HepG2 (cell line): ENCODE results near the gene TBC1D16. TPM values are rescaled to one million over a fixed set of nuclear protein-coding genes. Genes with fewer than 3 reads are reported as not detected.
A peak's percentile ranks its signal among the peaks of the same experiment; 100 is the strongest.

ENCODE experiments used
- ELF1 ChIP-seq: sonication (generic); formaldehyde crosslinking; IDR thresholded peaks from 2 replicates; pipeline ENCODE4 v1.4.0; 2020; ENCODE audit warnings: missing genetic modification reagents
- KIAA2018 ChIP-seq: sonication (generic); formaldehyde crosslinking; IDR thresholded peaks from 2 replicates; pipeline ENCODE4 v1.5.0; 2020; ENCODE audit warnings: mild to moderate bottlenecking, missing genetic modification reagents, borderline replicate concordance
- MAF1 ChIP-seq: sonication (generic); formaldehyde crosslinking; IDR thresholded peaks from 2 replicates; pipeline ENCODE4 v1.5.0; 2020; ENCODE audit warnings: missing genetic modification reagents, borderline replicate concordance
- MAFF ChIP-seq: IDR thresholded peaks from 2 replicates; pipeline ENCODE4 v1.6.1; 2011; ENCODE audit warnings: low read depth, low read length, improper control_type of control experiment
- MLXIP ChIP-seq: sonication (generic); formaldehyde crosslinking; IDR thresholded peaks from 2 replicates; pipeline ENCODE4 v1.9.0; 2021; ENCODE audit warnings: missing genetic modification reagents, borderline replicate concordance
- NFE2 ChIP-seq: sonication (generic); formaldehyde crosslinking; IDR thresholded peaks from 2 replicates; pipeline ENCODE4 v1.4.0; 2020; ENCODE audit warnings: missing genetic modification reagents
- NFE2L1 ChIP-seq: sonication (generic); formaldehyde crosslinking; IDR thresholded peaks from 2 replicates; pipeline ENCODE4 v1.4.0; 2020; ENCODE audit warnings: missing genetic modification reagents, mild to moderate bottlenecking, borderline replicate concordance
- RXRA ChIP-seq: sonication (generic); formaldehyde crosslinking; IDR thresholded peaks from 2 replicates; pipeline ENCODE4 v1.5.1; 2020; ENCODE audit warnings: missing genetic modification reagents
- STAT6 ChIP-seq: sonication (generic); formaldehyde crosslinking; IDR thresholded peaks from 2 replicates; pipeline ENCODE4 v1.4.0; 2020; ENCODE audit warnings: missing genetic modification reagents, mild to moderate bottlenecking, borderline replicate concordance
- ZBTB25 ChIP-seq: IDR thresholded peaks from 2 replicates; pipeline ENCODE4 v1.6.1; 2018; ENCODE audit warnings: missing genetic modification reagents
- ZBTB7B ChIP-seq: sonication (generic); formaldehyde crosslinking; IDR thresholded peaks from 2 replicates; pipeline ENCODE4 v1.4.0; 2020; ENCODE audit warnings: missing genetic modification reagents
- ZFP36L1 ChIP-seq: sonication (generic); formaldehyde crosslinking; IDR thresholded peaks from 2 replicates; pipeline ENCODE4 v1.8.0; 2022; ENCODE audit warnings: mild to moderate bottlenecking, missing genetic modification reagents, moderate library complexity
- ZKSCAN5 ChIP-seq: sonication (generic); formaldehyde crosslinking; IDR thresholded peaks from 2 replicates; pipeline ENCODE4 v1.5.1; 2020; ENCODE audit warnings: mild to moderate bottlenecking, missing genetic modification reagents
- ZNF382 ChIP-seq: sonication (generic); formaldehyde crosslinking; IDR thresholded peaks from 2 replicates; pipeline ENCODE4 v1.5.0; 2020; ENCODE audit warnings: missing genetic modification reagents, mild to moderate bottlenecking, borderline replicate concordance
- ZNF781 ChIP-seq: sonication (generic); formaldehyde crosslinking; IDR thresholded peaks from 2 replicates; pipeline ENCODE4 v1.5.1; 2020; ENCODE audit warnings: borderline replicate concordance, mild to moderate bottlenecking, missing genetic modification reagents; ENCODE audit errors: not compliant biosample characterization
- polyA plus RNA-seq, 8 experiments: library from polyadenylated mRNA; depleted of rRNA in 3 of 8; stranded (reverse) in 7 of 8; unstranded in 1 of 8; fragments of >200 nt; fragmentation: Illumina TruSeq in 4 of 8; extraction: Trizol in 4 of 8; gene quantifications; 2 replicates each; pipeline versions ENCODE4 v1.2.1 to v1.2.3, GENCODE V29; 2011 to 2016; ENCODE audit warnings: low read depth in 4 of 8, missing spikeins in 1 of 8, mixed read lengths in 1 of 8; ENCODE audit not compliant: insufficient read depth in 1 of 8
- total RNA-seq, 5 experiments: library from RNA; depleted of rRNA; stranded (reverse); fragments of >200 nt; fragmentation: Illumina TruSeq; extraction: Trizol; gene quantifications; 2 replicates each; pipeline ENCODE4 v1.2.3, GENCODE V29; 2016; ENCODE audit warnings: low read depth in 1 of 5

Gene TBC1D16
- total and polyA plus RNA-seq, 2 of the 13 experiments (the other 11 are each of a cell fraction or from before 2014, with no cell fraction given) = 14.9 to 24.9 TPM

- TF ChIP-seq NFE2 (CRISPR knock-in tag) (no peak), NFE2L1 (no peak), ZBTB7B (no peak), ZNF781 (CRISPR knock-in tag) (no peak), ZFP36L1 (CRISPR knock-in tag) (no peak), STAT6 (CRISPR knock-in tag) (no peak), MAFF (no peak), RXRA (0 out of 2 replicates have a peak, but pooled peaks have one; percentile 27), MLXIP (no peak), ZNF382 (no peak), MAF1 (CRISPR knock-in tag) (no peak), KIAA2018 (CRISPR knock-in tag) (no peak), ELF1 (no peak), ZBTB25 (no peak), ZKSCAN5 (CRISPR knock-in tag) (no peak)
These were observed 116.5 kb downstream of the TBC1D16 start (continued) for GRCh38 chr17:79919164-79919585.
